GM19324 (cell line): ENCODE results near the gene HOXB5.

Experiments used
- ATAC-seq: cut with Tn5 transposase; IDR thresholded peaks from one replicate; pipeline ENCODE4 v1.9.1; 2021; ENCODE audit warnings: mild to moderate bottlenecking, moderate library complexity; ENCODE audit not compliant: unreplicated experiment, low FRiP score

Gene HOXB5

GRCh38 chr17:48630009-48630924 lies 36.7 kb upstream of the HOXB5 start:
- ATAC-seq: no peak

GRCh38 chr17:48629411-48629759 lies 35.8 kb upstream of the HOXB5 start:
- ATAC-seq: no peak

GRCh38 chr17:48628649-48629410 lies 35.3 kb upstream of the HOXB5 start:
- no peak for ATAC-seq

GRCh38 chr17:48627623-48628521 lies 34.3 kb upstream of the HOXB5 start:
- no peak for ATAC-seq

- ATAC-seq: no peak
Measured at GRCh38 chr17:48627118-48627597, 33.6 kb upstream of the HOXB5 start.

- ATAC-seq: peak; percentile 17
Measured at GRCh38 chr17:48626245-48627117, 32.9 kb upstream of the HOXB5 start, which contains the start of gene HOXB9. Gene HOXB9 (minus strand): TSS chr17:48626358. CDS start chr17:48626269, 89 bp downstream.

- ATAC-seq: peak; percentile 43
Measured at GRCh38 chr17:48625495-48626244, 32.1 kb upstream of the HOXB5 start.

GRCh38 chr17:48624544-48625494 lies 31.2 kb upstream of the HOXB5 start:
- no peak for ATAC-seq

GRCh38 chr17:48624118-48624517 lies 30.5 kb upstream of the HOXB5 start:
- no peak for ATAC-seq

GRCh38 chr17:48623583-48623982 lies 30.0 kb upstream of the HOXB5 start:
- ATAC-seq: no peak

- ATAC-seq: no peak
Measured at GRCh38 chr17:48622857-48623256, 29.3 kb upstream of the HOXB5 start.

GRCh38 chr17:48621410-48622392 lies 28.1 kb upstream of the HOXB5 start:
- no peak for ATAC-seq

- ATAC-seq: no peak
Measured at GRCh38 chr17:48620461-48621139, 27.0 kb upstream of the HOXB5 start.

- ATAC-seq: no peak
Measured at GRCh38 chr17:48619826-48620449, 26.4 kb upstream of the HOXB5 start.

- ATAC-seq: no peak
Measured at GRCh38 chr17:48618256-48618896, 24.8 kb upstream of the HOXB5 start.
